Measurements from ENCODE around the gene SLC48A1. TPM values are rescaled to one million over a fixed set of nuclear protein-coding genes. Genes with fewer than 3 reads are reported as not detected.
"Not testable (repeated sequence)": the region's sequence is repeated elsewhere in the genome, so short reads cannot be mapped to it uniquely, and the experiment has no call there.

The SLC48A1 gene
- total RNA-seq, 1 experiment from 2014 or later: 17.6 TPM

- no peak for DNase-seq
- Histone ChIP-seq H3K27me3 (no peaks in the 10 kb centered on the region), H3K9me3 (no peaks in the 10 kb centered on the region), H3K4me3 (no peak overlapping the region), H3K36me3 (peaks cover 35% of the 10 kb centered on the region)
Measured at GRCh38 chr12:47808050-47808449, 35.0 kb downstream of the SLC48A1 start.

- H3K36me3 ChIP-seq: peaks cover 31% of the 10 kb centered on the region
- H3K27me3 ChIP-seq: no peaks in the 10 kb centered on the region
- no peak for DNase-seq
- H3K9me3 ChIP-seq: no peaks in the 10 kb centered on the region
- H3K4me3 ChIP-seq: no peak overlapping the region
Measured at GRCh38 chr12:47808574-47809365, 35.7 kb downstream of the SLC48A1 start.

GRCh38 chr12:47809518-47809917 lies 36.5 kb downstream of the SLC48A1 start:
- not testable (repeated sequence) for H3K27me3 ChIP-seq, DNase-seq, H3K4me3 ChIP-seq, H3K9me3 ChIP-seq
- H3K36me3 ChIP-seq: peaks cover 32% of the 10 kb centered on the region

GRCh38 chr12:47811072-47811396 lies 38.0 kb downstream of the SLC48A1 start:
- H3K36me3 ChIP-seq: peaks cover 34% of the 10 kb centered on the region
- DNase-seq: no peak
- H3K9me3 ChIP-seq: no peaks in the 10 kb centered on the region
- no peak overlapping the region for H3K4me3 ChIP-seq
- H3K27me3 ChIP-seq: no peaks in the 10 kb centered on the region

- no peaks in the 10 kb centered on the region for H3K9me3 ChIP-seq
- H3K4me3 ChIP-seq: no peak overlapping the region
- H3K27me3 ChIP-seq: no peaks in the 10 kb centered on the region
- peaks cover 34% of the 10 kb centered on the region for H3K36me3 ChIP-seq
- DNase-seq: peak; percentile 58
Measured at GRCh38 chr12:47811581-47812484, 38.8 kb downstream of the SLC48A1 start.

GRCh38 chr12:47812797-47813510 lies 39.9 kb downstream of the SLC48A1 start:
- Histone ChIP-seq H3K9me3 (no peaks in the 10 kb centered on the region), H3K36me3 (peaks cover 43% of the 10 kb centered on the region), H3K27me3 (no peaks in the 10 kb centered on the region), H3K4me3 (peak overlapping the region; percentile 18)
- DNase-seq: peak; percentile 86

- Histone ChIP-seq H3K9me3 (no peaks in the 10 kb centered on the region), H3K27me3 (no peaks in the 10 kb centered on the region), H3K36me3 (peaks cover 48% of the 10 kb centered on the region), H3K4me3 (peak overlapping the region; percentile 18; the same call in 1 of the 2 replicates)
- no peak for DNase-seq
Measured at GRCh38 chr12:47813511-47814196, 40.6 kb downstream of the SLC48A1 start.

GRCh38 chr12:47814539-47815170 lies 41.6 kb downstream of the SLC48A1 start:
- Histone ChIP-seq H3K9me3 (no peaks in the 10 kb centered on the region), H3K4me3 (no peak overlapping the region), H3K27me3 (no peaks in the 10 kb centered on the region), H3K36me3 (peaks cover 53% of the 10 kb centered on the region)
- DNase-seq: no peak

- not testable (repeated sequence) for H3K27me3 ChIP-seq, DNase-seq, H3K4me3 ChIP-seq, H3K9me3 ChIP-seq
- peaks cover 53% of the 10 kb centered on the region for H3K36me3 ChIP-seq
Measured at GRCh38 chr12:47815447-47815846, 42.4 kb downstream of the SLC48A1 start.

- H3K27me3 ChIP-seq: no peaks in the 10 kb centered on the region
- no peak for DNase-seq
- peaks cover 45% of the 10 kb centered on the region for H3K36me3 ChIP-seq
- H3K9me3 ChIP-seq: no peaks in the 10 kb centered on the region
- H3K4me3 ChIP-seq: no peak overlapping the region
Measured at GRCh38 chr12:47816403-47817271, 43.6 kb downstream of the SLC48A1 start.

GRCh38 chr12:47817272-47818006 lies 44.4 kb downstream of the SLC48A1 start:
- DNase-seq: no peak
- H3K36me3 ChIP-seq: peaks cover 40% of the 10 kb centered on the region
- no peaks in the 10 kb centered on the region for H3K9me3 ChIP-seq
- no peaks in the 10 kb centered on the region for H3K27me3 ChIP-seq
- peak overlapping the region; percentile 7 for H3K4me3 ChIP-seq

GRCh38 chr12:47818007-47818376 lies 45.0 kb downstream of the SLC48A1 start:
- Histone ChIP-seq H3K9me3 (no peaks in the 10 kb centered on the region), H3K27me3 (no peaks in the 10 kb centered on the region), H3K36me3 (peaks cover 38% of the 10 kb centered on the region), H3K4me3 (peak overlapping the region; percentile 75)
- DNase-seq: no peak

- H3K4me3 ChIP-seq: peak overlapping the region; percentile 75
- no peaks in the 10 kb centered on the region for H3K9me3 ChIP-seq
- peak; percentile 40 for DNase-seq
- peaks cover 38% of the 10 kb centered on the region for H3K36me3 ChIP-seq
- no peaks in the 10 kb centered on the region for H3K27me3 ChIP-seq
Measured at GRCh38 chr12:47818467-47819137, 45.6 kb downstream of the SLC48A1 start.

GRCh38 chr12:47819138-47819895 lies 46.3 kb downstream of the SLC48A1 start:
- DNase-seq: peak; percentile 73
- H3K4me3 ChIP-seq: peak overlapping the region; percentile 75
- H3K27me3 ChIP-seq: no peaks in the 10 kb centered on the region
- peaks cover 32% of the 10 kb centered on the region for H3K36me3 ChIP-seq
- H3K9me3 ChIP-seq: no peaks in the 10 kb centered on the region

Data from MG63 (cell line).